ENCODE data around the gene SLC12A1.

SLC12A1 gene

GRCh38 chr15:48177383-48177765, 28.7 kb upstream of the SLC12A1 start:
- ChIA-PET POLR2A (interaction anchor here (0.6 to 0.9 kb wide), 2 partner anchors 11 to 27 kb away, joined by 3 to 4 read pairs; no protein-coding TSS in a partner anchor), CTCF (no interaction called here)
- TF ChIP-seq BHLHE40 (IDR thresholded peaks at IDR 0.05; ENCODE audit: borderline replicate concordance) (no peak), SP1 (IDR thresholded peaks at IDR 0.05) (no peak), HDGF (IDR thresholded peaks at IDR 0.05; ENCODE audit: borderline replicate concordance) (no peak), FOXA1 (IDR thresholded peaks at IDR 0.05) (no peak), CTBP1 (IDR thresholded peaks at IDR 0.05; ENCODE audit: borderline replicate concordance) (no peak), LEF1 (IDR thresholded peaks at IDR 0.05; ENCODE audit: borderline replicate concordance) (no peak), FOXK2 (IDR thresholded peaks at IDR 0.05) (no peak), ZNF384 (IDR thresholded peaks at IDR 0.05) (no peak), L3MBTL2 (conservative IDR thresholded peaks at IDR 0.05) (no peak), FOXM1 (IDR thresholded peaks at IDR 0.05; ENCODE audit: borderline replicate concordance) (no peak), ARNT (IDR thresholded peaks at IDR 0.05) (no peak), TARDBP (IDR thresholded peaks at IDR 0.05) (no peak), PKNOX1 (IDR thresholded peaks at IDR 0.05) (no peak), ELF4 (IDR thresholded peaks at IDR 0.05) (no peak), NFRKB (IDR thresholded peaks at IDR 0.05) (no peak)
- DNase-seq (ENCODE audit: extremely low spot score), result peak; percentile 19

- POLR2A ChIA-PET, result interaction anchor here (0.6 to 1.0 kb wide), 3 partner anchors 10 to 26 kb away, joined by 3 to 4 read pairs (median 3); no protein-coding TSS in a partner anchor
Observed at GRCh38 chr15:48177766-48178647, 28.1 kb upstream of the SLC12A1 start, which contains the start of gene MYEF2. Gene MYEF2 (minus strand): TSS chr15:48178295. CDS start chr15:48178237, 58 bp downstream.

GRCh38 chr15:48178648-48178931, 27.5 kb upstream of the SLC12A1 start:
- no peak for DNase-seq (ENCODE audit: extremely low spot score)
- ChIA-PET POLR2A (interaction anchor here (1.0 kb wide), 1 partner anchor 9 kb away, joined by 3 read pairs; no protein-coding TSS in a partner anchor), CTCF (no interaction called here)
- TF ChIP-seq ZNF384 (IDR thresholded peaks at IDR 0.05), result no peak
- no peak for TF ChIP-seq FOXK2 (IDR thresholded peaks at IDR 0.05)
- TF ChIP-seq PKNOX1 (IDR thresholded peaks at IDR 0.05), result no peak
- TF ChIP-seq HDGF (IDR thresholded peaks at IDR 0.05; ENCODE audit: borderline replicate concordance), result no peak
- TF ChIP-seq FOXA1 (IDR thresholded peaks at IDR 0.05), result no peak
- TF ChIP-seq CTBP1 (IDR thresholded peaks at IDR 0.05; ENCODE audit: borderline replicate concordance), result no peak
- no peak for TF ChIP-seq LEF1 (IDR thresholded peaks at IDR 0.05; ENCODE audit: borderline replicate concordance)
- no peak for TF ChIP-seq SP1 (IDR thresholded peaks at IDR 0.05)
- TF ChIP-seq ELF4 (IDR thresholded peaks at IDR 0.05), result no peak
- no peak for TF ChIP-seq FOXM1 (IDR thresholded peaks at IDR 0.05; ENCODE audit: borderline replicate concordance)
- TF ChIP-seq L3MBTL2 (conservative IDR thresholded peaks at IDR 0.05), result no peak
- no peak for TF ChIP-seq ARNT (IDR thresholded peaks at IDR 0.05)
- no peak for TF ChIP-seq SUZ12 (IDR thresholded peaks at IDR 0.05)

More at GRCh38 chr15:48177766-48178647, 28.1 kb upstream of the SLC12A1 start, which contains the start of gene MYEF2:
- CTCF ChIA-PET, result no interaction called here
- TF ChIP-seq PKNOX1 (IDR thresholded peaks at IDR 0.05) (no peak), FOXM1 (IDR thresholded peaks at IDR 0.05; ENCODE audit: borderline replicate concordance) (0 out of 2 replicates have a peak, but pooled peaks have one; percentile 53)
- peak; percentile 68 for DNase-seq (ENCODE audit: extremely low spot score)

GRCh38 chr15:48182749-48183148, 23.4 kb upstream of the SLC12A1 start:
- DNase-seq (ENCODE audit: extremely low spot score), result no peak
- TF ChIP-seq FOXA1 (IDR thresholded peaks at IDR 0.05) (no peak), ELF4 (IDR thresholded peaks at IDR 0.05) (no peak)
- POLR2A ChIA-PET, result no interaction called here
- CTCF ChIA-PET, result no interaction called here

- no peak for DNase-seq (ENCODE audit: extremely low spot score)
- TF ChIP-seq FOXM1 (IDR thresholded peaks at IDR 0.05; ENCODE audit: borderline replicate concordance) (no peak), FOXK2 (IDR thresholded peaks at IDR 0.05) (no peak), SUZ12 (IDR thresholded peaks at IDR 0.05) (no peak), BHLHE40 (IDR thresholded peaks at IDR 0.05; ENCODE audit: borderline replicate concordance) (no peak), ELF4 (IDR thresholded peaks at IDR 0.05) (no peak), ARNT (IDR thresholded peaks at IDR 0.05) (no peak), CTBP1 (IDR thresholded peaks at IDR 0.05; ENCODE audit: borderline replicate concordance) (no peak)
- CTCF ChIA-PET, result no interaction called here
- POLR2A ChIA-PET, result no interaction called here
Observed at GRCh38 chr15:48185529-48185928, 20.6 kb upstream of the SLC12A1 start.

GRCh38 chr15:48186271-48186670, 19.8 kb upstream of the SLC12A1 start:
- ChIA-PET CTCF (no interaction called here), POLR2A (no interaction called here)
- DNase-seq (ENCODE audit: extremely low spot score), result no peak
- TF ChIP-seq TARDBP (IDR thresholded peaks at IDR 0.05), result no peak
- no peak for TF ChIP-seq HDGF (IDR thresholded peaks at IDR 0.05; ENCODE audit: borderline replicate concordance)
- TF ChIP-seq FOXK2 (IDR thresholded peaks at IDR 0.05), result no peak
- no peak for TF ChIP-seq SP1 (IDR thresholded peaks at IDR 0.05)
- no peak for TF ChIP-seq FOXA1 (IDR thresholded peaks at IDR 0.05)
- no peak for TF ChIP-seq ARNT (IDR thresholded peaks at IDR 0.05)

Measured in HEK293T (cell line).